Mesenchymal stem cell (in vitro differentiated cells and primary cell): ENCODE measurements around the gene PTPRN2.

Source experiments
- DNase-seq: peaks from one replicate; pipeline ENCODE4 v3.0.0-alpha.2; 2013
- H2AFZ ChIP-seq: one replicate; pipeline ENCODE4 v1.6.1; 2013; ENCODE audit warnings: low read depth, mild to moderate bottlenecking, control low read depth, inconsistent platforms, low read length, moderate library complexity
- H2AK5ac ChIP-seq: 2 replicates; pipeline ENCODE4 v1.6.1; 2013; ENCODE audit warnings: low read length, moderate library complexity, mild to moderate bottlenecking, inconsistent platforms; ENCODE audit not compliant: severe bottlenecking
- H2BK120ac ChIP-seq: one replicate; pipeline ENCODE4 v1.6.1; 2013; ENCODE audit warnings: low read depth, mild to moderate bottlenecking, inconsistent platforms, low read length, moderate library complexity
- H2BK12ac ChIP-seq, 2 experiments: one replicate each; pipeline ENCODE4 v1.6.1; 2013; ENCODE audit warnings: inconsistent platforms in 2 of 2, low read length in 2 of 2, mild to moderate bottlenecking in 2 of 2, moderate library complexity in 2 of 2, control low read depth in 1 of 2
- H2BK15ac ChIP-seq: one replicate; pipeline ENCODE4 v1.6.1; 2013; ENCODE audit warnings: mild to moderate bottlenecking, low read depth, inconsistent platforms; ENCODE audit not compliant: poor library complexity, severe bottlenecking
- H2BK5ac ChIP-seq: 2 replicates; pipeline ENCODE4 v1.6.1; 2013; ENCODE audit warnings: low read depth, mild to moderate bottlenecking, low read length, control low read depth, inconsistent platforms; ENCODE audit not compliant: poor library complexity, severe bottlenecking
- H3K14ac ChIP-seq, 2 experiments: one replicate each; pipeline ENCODE4 v1.6.1; 2013; ENCODE audit warnings: inconsistent platforms in 2 of 2, low read length in 2 of 2, control low read depth in 1 of 2, mild to moderate bottlenecking in 1 of 2, moderate library complexity in 1 of 2
- H3K18ac ChIP-seq, 2 experiments: one replicate each; pipeline ENCODE4 v1.6.1; 2013; ENCODE audit warnings: inconsistent platforms in 2 of 2, low read length in 2 of 2, control low read depth in 1 of 2, low read depth in 1 of 2, mild to moderate bottlenecking in 1 of 2
- H3K23ac ChIP-seq, 2 experiments: one replicate each; pipeline ENCODE4 v1.6.1; 2013; ENCODE audit warnings: inconsistent platforms in 2 of 2, low read length in 2 of 2, mild to moderate bottlenecking in 2 of 2, moderate library complexity in 2 of 2, control low read depth in 1 of 2
- H3K27ac ChIP-seq: 2 replicates; pipeline ENCODE4 v1.5.1; 2013; ENCODE audit warnings: mild to moderate bottlenecking, moderate library complexity, low read length, control low read depth, inconsistent platforms; ENCODE audit not compliant: poor library complexity, severe bottlenecking
- H3K27me3 ChIP-seq, 2 experiments: 2 replicates each; pipeline versions ENCODE4 v1.6.1 to v1.7.0; 2013; ENCODE audit warnings: low read length in 2 of 2, mild to moderate bottlenecking in 2 of 2, moderate library complexity in 2 of 2, control low read depth in 1 of 2, inconsistent platforms in 1 of 2; ENCODE audit not compliant: control insufficient read depth in 1 of 2, insufficient read depth in 1 of 2
- H3K36me3 ChIP-seq, 2 experiments: 2 replicates each; pipeline versions ENCODE4 v1.6.1 to v1.7.0; 2013; ENCODE audit warnings: low read length in 2 of 2, control low read depth in 1 of 2, inconsistent platforms in 1 of 2, low read depth in 1 of 2, mild to moderate bottlenecking in 1 of 2; ENCODE audit not compliant: insufficient read depth in 2 of 2, control insufficient read depth in 1 of 2
- H3K4ac ChIP-seq, 2 experiments: one replicate each; pipeline ENCODE4 v1.6.1; 2013; ENCODE audit warnings: inconsistent platforms in 2 of 2, low read length in 2 of 2, mild to moderate bottlenecking in 2 of 2, moderate library complexity in 2 of 2, control low read depth in 1 of 2, low read depth in 1 of 2
- H3K4me1 ChIP-seq: 2 replicates; pipeline ENCODE4 v1.6.1; 2013; ENCODE audit warnings: low read depth, low read length, control low read depth; ENCODE audit not compliant: control insufficient read depth, insufficient read depth
- H3K4me2 ChIP-seq: 2 replicates; pipeline ENCODE4 v1.6.1; 2013; ENCODE audit warnings: low read length, mild to moderate bottlenecking, inconsistent platforms; ENCODE audit not compliant: poor library complexity, severe bottlenecking
- H3K4me3 ChIP-seq, 2 experiments: 2 replicates each; pipeline versions ENCODE4 v1.5.1 to v1.7.0; 2013; ENCODE audit warnings: low read length in 2 of 2, mild to moderate bottlenecking in 2 of 2, control low read depth in 1 of 2, low read depth in 1 of 2; ENCODE audit not compliant: insufficient read depth in 1 of 2
- H3K79me1 ChIP-seq: replicated peaks from 2 replicates; pipeline ENCODE4 v1.6.1; 2013; ENCODE audit warnings: mild to moderate bottlenecking, control low read depth, low read length, inconsistent platforms; ENCODE audit not compliant: poor library complexity, severe bottlenecking
- H3K9ac ChIP-seq: 2 replicates; pipeline ENCODE4 v1.7.0; 2013; ENCODE audit warnings: mild to moderate bottlenecking, low read length, moderate library complexity
- H3K9me3 ChIP-seq: 2 replicates; pipeline ENCODE4 v1.7.0; 2013; ENCODE audit warnings: mild to moderate bottlenecking, low read length; ENCODE audit not compliant: control insufficient read depth
- H4K8ac ChIP-seq: one replicate; pipeline ENCODE4 v1.6.1; 2013; ENCODE audit warnings: inconsistent platforms, mild to moderate bottlenecking, low read length, moderate library complexity
- H4K91ac ChIP-seq: one replicate; pipeline ENCODE4 v1.6.1; 2013; ENCODE audit warnings: mild to moderate bottlenecking, low read length, inconsistent platforms
- WGBS: methylation state at CpG from one replicate; pipeline ENCODE4 v1.1.7; 2013; ENCODE audit warnings: mixed read lengths; 5-methylcytosine and 5-hydroxymethylcytosine counted together

Gene PTPRN2

GRCh38 chr7:157991761-157992160 lies 595.9 kb downstream of the PTPRN2 start:
- no peak overlapping the region for H4K8ac ChIP-seq
- no peaks in the 10 kb centered on the region for H3K27me3 ChIP-seq
- no peak overlapping the region for H3K4me2 ChIP-seq
- H2BK15ac ChIP-seq: no peak overlapping the region
- H3K36me3 ChIP-seq: no peaks in the 10 kb centered on the region
- no peak for DNase-seq
- H3K14ac ChIP-seq: no peak overlapping the region
- no peak overlapping the region for H2BK5ac ChIP-seq
- H3K18ac ChIP-seq: no peak overlapping the region
- no peak overlapping the region for H3K27ac ChIP-seq
- H3K4ac ChIP-seq: no peak overlapping the region
- H2BK120ac ChIP-seq: no peak overlapping the region
- no peaks in the 10 kb centered on the region for H3K4me1 ChIP-seq
- H3K9me3 ChIP-seq: peaks cover 7% of the 10 kb centered on the region
- H2AK5ac ChIP-seq: no peak overlapping the region
- no peaks in the 10 kb centered on the region for H3K79me1 ChIP-seq
- no peak overlapping the region for H4K91ac ChIP-seq
- no peak overlapping the region for H2AFZ ChIP-seq
- no peak overlapping the region for H3K23ac ChIP-seq
- WGBS: 85% methylated on average over 7 of the region's 11 CpGs
- H3K9ac ChIP-seq: no peak overlapping the region
- no peak overlapping the region for H2BK12ac ChIP-seq
- no peak overlapping the region for H3K4me3 ChIP-seq

- Histone ChIP-seq H3K36me3 (no peaks in the 10 kb centered on the region), H4K8ac (no peak overlapping the region), H3K79me1 (no peaks in the 10 kb centered on the region), H2BK5ac (no peak overlapping the region), H2AK5ac (no peak overlapping the region), H2AFZ (no peak overlapping the region), H3K14ac (no peak overlapping the region), H4K91ac (no peak overlapping the region), H3K9ac (no peak overlapping the region), H2BK15ac (no peak overlapping the region), H3K27me3 (no peaks in the 10 kb centered on the region), H3K27ac (no peak overlapping the region), H3K4me3 (no peak overlapping the region), H2BK120ac (no peak overlapping the region), H3K9me3 (peaks cover 7% of the 10 kb centered on the region), H3K4me1 (no peaks in the 10 kb centered on the region), H2BK12ac (no peak overlapping the region), H3K23ac (no peak overlapping the region), H3K4ac (no peak overlapping the region), H3K4me2 (no peak overlapping the region), H3K18ac (no peak overlapping the region)
- no peak for DNase-seq
- 82% methylated on average over 6 of the region's 9 CpGs for WGBS
Observed at GRCh38 chr7:157991351-157991750, 596.3 kb downstream of the PTPRN2 start.

- H2BK15ac ChIP-seq: no peak overlapping the region
- H3K4me2 ChIP-seq: no peak overlapping the region
- no peak overlapping the region for H4K8ac ChIP-seq
- DNase-seq: no peak
- no peaks in the 10 kb centered on the region for H3K79me1 ChIP-seq
- no peak overlapping the region for H3K23ac ChIP-seq
- H2BK120ac ChIP-seq: no peak overlapping the region
- H3K9ac ChIP-seq: no peak overlapping the region
- H4K91ac ChIP-seq: no peak overlapping the region
- H3K18ac ChIP-seq: no peak overlapping the region
- WGBS: 67% methylated on average over 9 of the region's 9 CpGs
- H3K27ac ChIP-seq: no peak overlapping the region
- H2BK5ac ChIP-seq: no peak overlapping the region
- no peak overlapping the region for H2AK5ac ChIP-seq
- no peak overlapping the region for H3K4me3 ChIP-seq
- H2AFZ ChIP-seq: no peak overlapping the region
- no peaks in the 10 kb centered on the region for H3K27me3 ChIP-seq
- no peaks in the 10 kb centered on the region for H3K4me1 ChIP-seq
- no peak overlapping the region for H3K14ac ChIP-seq
- H2BK12ac ChIP-seq: no peak overlapping the region
- H3K4ac ChIP-seq: no peak overlapping the region
- H3K9me3 ChIP-seq: peaks cover 4% of the 10 kb centered on the region
- no peaks in the 10 kb centered on the region for H3K36me3 ChIP-seq
Observed at GRCh38 chr7:157990881-157991250, 596.8 kb downstream of the PTPRN2 start.

GRCh38 chr7:157990226-157990880 lies 597.3 kb downstream of the PTPRN2 start:
- no peak overlapping the region for H2AK5ac ChIP-seq
- no peak overlapping the region for H3K9ac ChIP-seq
- H3K9me3 ChIP-seq: no peaks in the 10 kb centered on the region
- 85% methylated on average over 21 of the region's 21 CpGs for WGBS
- no peaks in the 10 kb centered on the region for H3K79me1 ChIP-seq
- H4K8ac ChIP-seq: no peak overlapping the region
- no peaks in the 10 kb centered on the region for H3K4me1 ChIP-seq
- H3K36me3 ChIP-seq: no peaks in the 10 kb centered on the region
- no peak overlapping the region for H2BK12ac ChIP-seq
- no peak overlapping the region for H2BK120ac ChIP-seq
- H3K27me3 ChIP-seq: no peaks in the 10 kb centered on the region
- no peak overlapping the region for H3K14ac ChIP-seq
- DNase-seq: no peak
- no peak overlapping the region for H3K18ac ChIP-seq
- H2BK15ac ChIP-seq: no peak overlapping the region
- no peak overlapping the region for H3K27ac ChIP-seq
- H3K4me2 ChIP-seq: no peak overlapping the region
- no peak overlapping the region for H4K91ac ChIP-seq
- H2AFZ ChIP-seq: no peak overlapping the region
- no peak overlapping the region for H3K4me3 ChIP-seq
- no peak overlapping the region for H2BK5ac ChIP-seq
- H3K23ac ChIP-seq: no peak overlapping the region
- no peak overlapping the region for H3K4ac ChIP-seq
